GM21367 (cell line): ENCODE data around the gene SYNGAP1.
"Not testable (repeated sequence)": the region's sequence is repeated elsewhere in the genome, so short reads cannot be mapped to it uniquely, and the experiment has no call there.

Experiments
- ATAC-seq: cut with Tn5 transposase; IDR thresholded peaks from one replicate; pipeline ENCODE4 v1.9.1; 2021; ENCODE audit not compliant: unreplicated experiment

Gene SYNGAP1

GRCh38 chr6:33419580-33420490, at the start of gene SYNGAP1:
Gene SYNGAP1, plus strand, starts transcription at chr6:33420065. Its CDS starts 200 bp downstream, at chr6:33420265.
- no peak for ATAC-seq

- not testable (repeated sequence) for ATAC-seq
Observed at GRCh38 chr6:33371901-33372300, 48.0 kb upstream of the SYNGAP1 start.

- no peak for ATAC-seq
Observed at GRCh38 chr6:33372526-33373123, 47.2 kb upstream of the SYNGAP1 start.

GRCh38 chr6:33373960-33374910, 45.6 kb upstream of the SYNGAP1 start:
- ATAC-seq, result no peak

GRCh38 chr6:33375143-33375671, 44.7 kb upstream of the SYNGAP1 start:
- ATAC-seq, result no peak

- ATAC-seq, result no peak
Observed at GRCh38 chr6:33377171-33377570, 42.7 kb upstream of the SYNGAP1 start.

- ATAC-seq, result not testable (repeated sequence)
Observed at GRCh38 chr6:33379184-33379583, 40.7 kb upstream of the SYNGAP1 start.

GRCh38 chr6:33380272-33380981, 39.4 kb upstream of the SYNGAP1 start:
- ATAC-seq, result no peak

GRCh38 chr6:33383427-33384185, 36.3 kb upstream of the SYNGAP1 start:
- ATAC-seq, result no peak

- no peak for ATAC-seq
Observed at GRCh38 chr6:33384581-33385020, 35.3 kb upstream of the SYNGAP1 start.

GRCh38 chr6:33390173-33390572, 29.7 kb upstream of the SYNGAP1 start:
- ATAC-seq, result no peak

GRCh38 chr6:33390767-33391277, 29.0 kb upstream of the SYNGAP1 start:
- no peak for ATAC-seq

GRCh38 chr6:33391278-33391921, 28.5 kb upstream of the SYNGAP1 start, which contains the start of gene KIFC1:
Gene KIFC1, plus strand, starts transcription at chr6:33391823. Its CDS starts 163 bp downstream, at chr6:33391986.
- peak; percentile 78 for ATAC-seq

- ATAC-seq, result peak; percentile 13
Observed at GRCh38 chr6:33391922-33392594, 27.8 kb upstream of the SYNGAP1 start.

GRCh38 chr6:33392595-33392948, 27.3 kb upstream of the SYNGAP1 start:
- ATAC-seq, result no peak

- no peak for ATAC-seq
Observed at GRCh38 chr6:33392979-33393378, 26.9 kb upstream of the SYNGAP1 start.

- no peak for ATAC-seq
Observed at GRCh38 chr6:33397541-33397940, 22.3 kb upstream of the SYNGAP1 start.

- ATAC-seq, result not testable (repeated sequence)
Observed at GRCh38 chr6:33398601-33399000, 21.3 kb upstream of the SYNGAP1 start.
